ENCODE measurements around the gene WIPF3. TPM values are rescaled to one million over a fixed set of nuclear protein-coding genes. Genes with fewer than 3 reads are reported as not detected.
A peak's percentile ranks its signal among the peaks of the same experiment; 100 is the strongest.
"Not testable (repeated sequence)": the region's sequence is repeated elsewhere in the genome, so short reads cannot be mapped to it uniquely, and the experiment has no call there.

Gene WIPF3
- total RNA-seq, 1 experiment from 2014 or later: not detected

- Histone ChIP-seq H3K9me3 (replicated peaks) (no peaks in the 10 kb centered on the region), H3K36me3 (peaks cover 57% of the 10 kb centered on the region), H3K27me3 (replicated peaks) (no peaks in the 10 kb centered on the region), H3K4me1 (replicated peaks) (no peaks in the 10 kb centered on the region), H3K27ac (no peak overlapping the region), H3K4me3 (no peak overlapping the region)
- no peak for DNase-seq (ENCODE audit: low read depth in 1 of 2, low spot score in 2 of 2)
These were observed 150.2 kb downstream of the WIPF3 start for GRCh38 chr7:29956487-29956836.

GRCh38 chr7:29957521-29958310, 151.4 kb downstream of the WIPF3 start:
- Histone ChIP-seq H3K27ac (no peak overlapping the region), H3K27me3 (replicated peaks) (no peaks in the 10 kb centered on the region), H3K9me3 (replicated peaks) (no peaks in the 10 kb centered on the region), H3K4me3 (no peak overlapping the region), H3K4me1 (replicated peaks) (no peaks in the 10 kb centered on the region), H3K36me3 (peaks cover 46% of the 10 kb centered on the region)
- DNase-seq (ENCODE audit: low read depth in 1 of 2, low spot score in 2 of 2): no peak

GRCh38 chr7:29958667-29959358, 152.5 kb downstream of the WIPF3 start:
- Histone ChIP-seq H3K4me3 (no peak overlapping the region), H3K36me3 (peaks cover 46% of the 10 kb centered on the region), H3K27ac (no peak overlapping the region), H3K9me3 (replicated peaks) (no peaks in the 10 kb centered on the region), H3K4me1 (replicated peaks) (no peaks in the 10 kb centered on the region), H3K27me3 (replicated peaks) (no peaks in the 10 kb centered on the region)
- DNase-seq (ENCODE audit: low read depth in 1 of 2, low spot score in 2 of 2): peak in 1 of 2 experiments; percentile 4

GRCh38 chr7:29961611-29962010, 155.3 kb downstream of the WIPF3 start:
- not testable (repeated sequence) for H3K4me3 ChIP-seq; H3K9me3 ChIP-seq (replicated peaks); H3K4me1 ChIP-seq (replicated peaks); DNase-seq (ENCODE audit: low read depth in 1 of 2, low spot score in 2 of 2); H3K27ac ChIP-seq; H3K27me3 ChIP-seq (replicated peaks)
- peaks cover 39% of the 10 kb centered on the region for H3K36me3 ChIP-seq

GRCh38 chr7:29962035-29962434, 155.7 kb downstream of the WIPF3 start:
- Histone ChIP-seq H3K4me3 (no peak overlapping the region), H3K27ac (no peak overlapping the region), H3K27me3 (replicated peaks) (no peaks in the 10 kb centered on the region), H3K9me3 (replicated peaks) (no peaks in the 10 kb centered on the region), H3K36me3 (peaks cover 41% of the 10 kb centered on the region), H3K4me1 (replicated peaks) (no peaks in the 10 kb centered on the region)
- DNase-seq (ENCODE audit: low read depth in 1 of 2, low spot score in 2 of 2): no peak

GRCh38 chr7:29965030-29965429, 158.7 kb downstream of the WIPF3 start:
- Histone ChIP-seq H3K9me3 (replicated peaks) (no peaks in the 10 kb centered on the region), H3K4me3 (no peak overlapping the region), H3K27ac (no peak overlapping the region), H3K27me3 (replicated peaks) (no peaks in the 10 kb centered on the region), H3K4me1 (replicated peaks) (peaks cover 14% of the 10 kb centered on the region), H3K36me3 (peaks cover 30% of the 10 kb centered on the region)
- no peak for DNase-seq (ENCODE audit: low read depth in 1 of 2, low spot score in 2 of 2)

Other genes with a start within 250 kb of the WIPF3 start
- gene PRR15, start 242.7 kb upstream of the WIPF3 start, total RNA-seq (2014; rRNA removed; shearing (Covaris generic)): not detected in 2 replicates
- 56.4 and 81.6 TPM in 2 replicates for gene SCRN1, start 183.3 kb downstream of the WIPF3 start, total RNA-seq (2014; rRNA removed; shearing (Covaris generic))
- 26.6 and 35.1 TPM in 2 replicates for gene FKBP14, start 220.2 kb downstream of the WIPF3 start, total RNA-seq (2014; rRNA removed; shearing (Covaris generic))
- gene PLEKHA8, start 221.9 kb downstream of the WIPF3 start, total RNA-seq (2014; rRNA removed; shearing (Covaris generic)): 11.5 and 12.5 TPM in 2 replicates

Measured in SJSA1 (cell line).